ENCODE data around the gene CLCA2. TPM values are rescaled to one million over a fixed set of nuclear protein-coding genes. Genes with fewer than 3 reads are reported as not detected.

CLCA2 gene
- total RNA-seq, 1 donor from 2014 or later = not detected

GRCh38 chr1:86471291-86471690, 47.3 kb downstream of the CLCA2 start:
- intact Hi-C loops (cut with micrococcal nuclease) = no loop called here

DNA sequence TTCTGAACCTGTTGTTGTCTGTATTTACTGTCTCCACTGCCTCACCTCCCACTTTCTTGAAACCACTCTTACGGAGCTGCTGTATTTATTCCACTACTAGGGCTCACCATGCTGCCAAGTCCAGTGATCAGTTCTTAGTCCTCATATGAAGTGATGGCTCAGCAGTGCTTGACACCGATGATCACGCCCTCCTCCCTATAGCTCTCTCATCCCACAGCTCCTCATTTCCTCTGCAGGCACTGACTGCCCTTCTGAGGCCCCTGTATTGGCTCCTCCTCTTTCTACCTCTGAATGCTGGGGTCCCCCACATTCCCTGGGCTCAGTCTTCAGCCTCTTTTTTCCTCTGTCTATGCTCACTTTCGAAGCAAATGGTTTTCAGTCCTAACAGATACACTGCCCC, 48.2 kb downstream of the CLCA2 start:
- intact Hi-C loops (cut with micrococcal nuclease) = no loop called here
- no peaks in the 10 kb centered on the region for H3K4me1 Mint-ChIP-seq

More at GRCh38 chr1:86471291-86471690, 47.3 kb downstream of the CLCA2 start:
- H3K27ac Mint-ChIP-seq = no peak overlapping the region
- H3K4me1 Mint-ChIP-seq = no peaks in the 10 kb centered on the region
- H3K4me3 Mint-ChIP-seq = no peak overlapping the region
- no peak for DNase-seq
- no peaks in the 10 kb centered on the region for H3K36me3 Mint-ChIP-seq (ENCODE audit: low read depth)
- H3K9me3 Mint-ChIP-seq = no peaks in the 10 kb centered on the region
- H3K27me3 Mint-ChIP-seq = peaks cover 19% of the 10 kb centered on the region

DNA sequence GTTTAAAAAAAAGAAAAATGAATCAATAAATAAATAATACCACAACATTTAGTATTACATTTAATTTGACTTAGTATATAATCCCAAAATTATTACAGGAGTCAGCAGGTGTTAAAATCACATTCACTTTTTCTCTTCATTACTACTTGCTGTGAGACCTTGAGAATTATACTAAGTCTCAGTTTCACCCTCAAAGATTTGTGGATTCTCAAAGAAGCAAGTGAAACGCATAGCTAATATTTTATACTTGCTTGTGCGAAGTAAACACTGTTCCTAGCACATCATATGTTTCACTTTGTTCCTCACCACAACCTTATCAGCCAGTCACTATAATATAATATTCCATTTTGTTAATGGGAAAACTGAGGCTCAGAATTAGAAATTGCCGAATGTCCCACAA, 48.8 kb downstream of the CLCA2 start:
- intact Hi-C loops (cut with micrococcal nuclease) = no loop called here
- Mint-ChIP-seq H3K27ac (no peak overlapping the region), H3K36me3 (ENCODE audit: low read depth) (no peaks in the 10 kb centered on the region), H3K9me3 (no peaks in the 10 kb centered on the region), H3K4me3 (no peak overlapping the region), H3K4me1 (no peaks in the 10 kb centered on the region), H3K27me3 (peaks cover 19% of the 10 kb centered on the region)
- no peak for DNase-seq

More for the DNA sequence above, 48.2 kb downstream of the CLCA2 start:
- Mint-ChIP-seq H3K27ac (no peak overlapping the region), H3K9me3 (no peaks in the 10 kb centered on the region), H3K27me3 (peaks cover 19% of the 10 kb centered on the region), H3K4me3 (no peak overlapping the region), H3K36me3 (ENCODE audit: low read depth) (no peaks in the 10 kb centered on the region)
- no peak for DNase-seq

DNA sequence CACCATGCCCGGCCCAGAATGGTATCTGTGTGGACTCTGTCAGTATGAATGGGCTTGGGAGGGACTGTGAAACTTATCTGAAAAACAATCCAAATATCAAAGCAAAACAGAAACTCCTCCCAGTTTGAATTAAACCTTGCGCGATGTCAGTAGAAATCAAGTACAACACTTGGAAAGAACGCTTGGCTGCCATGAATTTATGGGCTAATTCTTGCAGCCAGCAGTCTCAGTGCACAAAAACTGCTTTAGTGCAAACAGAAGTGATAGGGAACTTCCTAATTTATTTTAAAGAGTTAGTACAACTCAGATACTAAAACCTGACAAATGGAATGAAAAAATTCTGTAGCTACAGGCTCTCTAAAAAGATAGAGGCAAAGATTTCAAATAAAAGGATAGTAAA, 53.3 kb downstream of the CLCA2 start:
- intact Hi-C loops (cut with micrococcal nuclease) = no loop called here
- H3K4me1 Mint-ChIP-seq = no peaks in the 10 kb centered on the region
- peaks cover 8% of the 10 kb centered on the region for H3K27me3 Mint-ChIP-seq
- H3K9me3 Mint-ChIP-seq = no peaks in the 10 kb centered on the region
- no peaks in the 10 kb centered on the region for H3K36me3 Mint-ChIP-seq (ENCODE audit: low read depth)
- DNase-seq = no peak
- H3K4me3 Mint-ChIP-seq = no peak overlapping the region
- H3K27ac Mint-ChIP-seq = no peak overlapping the region

DNA sequence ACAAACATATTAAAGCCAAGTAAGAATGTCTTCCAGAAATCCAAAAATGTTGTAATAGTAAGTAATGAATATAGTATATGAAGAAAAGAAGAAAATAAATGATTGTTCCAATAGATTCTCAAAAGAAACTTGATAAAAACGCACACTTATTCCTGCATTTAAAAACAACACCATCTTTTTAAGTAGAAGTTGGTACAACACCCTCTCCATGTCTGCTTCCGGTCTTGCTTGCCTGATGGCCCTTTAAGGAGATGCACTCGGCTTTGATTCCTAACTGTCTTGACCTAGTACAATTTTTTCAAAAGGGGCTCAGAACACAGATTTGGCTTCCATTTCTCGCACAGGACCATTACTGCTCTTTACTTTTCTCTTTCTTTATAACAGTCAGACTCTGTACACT, 53.7 kb downstream of the CLCA2 start:
- intact Hi-C loops (cut with micrococcal nuclease) = no loop called here
- no peaks in the 10 kb centered on the region for H3K9me3 Mint-ChIP-seq

DNA sequence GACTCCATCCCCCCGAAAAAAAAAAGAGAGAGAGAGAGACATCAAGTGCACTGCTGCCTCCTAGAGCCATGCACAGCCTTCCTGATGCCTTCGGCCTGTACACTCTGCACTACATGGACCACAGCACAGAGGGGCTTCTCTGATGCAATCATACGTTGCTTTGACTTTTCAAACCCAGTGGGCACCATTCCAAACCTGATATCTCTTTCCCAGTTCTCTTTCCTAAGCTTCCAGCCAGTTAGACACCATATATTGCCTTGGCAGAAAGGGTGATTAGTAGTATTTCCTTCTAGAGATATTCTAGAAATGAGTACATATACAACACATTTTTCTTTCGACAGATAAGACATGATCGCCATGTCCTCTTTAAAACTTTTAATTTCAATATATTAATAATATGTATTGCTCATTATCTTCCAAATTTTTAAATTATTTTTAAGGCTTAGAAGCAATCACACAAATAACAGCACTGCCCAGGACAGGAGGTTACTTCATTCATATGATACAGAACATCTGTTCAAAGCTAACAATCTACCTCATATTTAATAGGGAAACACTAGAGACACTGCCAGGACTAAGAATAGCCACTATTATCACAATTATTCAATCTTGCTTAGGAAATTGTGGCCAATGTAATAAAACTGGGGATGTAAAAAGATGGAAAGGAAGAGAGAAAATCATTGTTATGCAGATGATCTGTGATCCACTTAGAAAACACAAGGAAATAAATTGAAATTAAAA, 54.6 kb downstream of the CLCA2 start:
- Mint-ChIP-seq H3K4me3 (no peak overlapping the region), H3K27me3 (peaks cover 7% of the 10 kb centered on the region), H3K36me3 (ENCODE audit: low read depth) (no peaks in the 10 kb centered on the region), H3K27ac (no peak overlapping the region), H3K9me3 (no peaks in the 10 kb centered on the region), H3K4me1 (no peaks in the 10 kb centered on the region)
- DNase-seq = no peak
- intact Hi-C loops (cut with micrococcal nuclease) = no loop called here

More for the DNA sequence above, 53.7 kb downstream of the CLCA2 start:
- no peaks in the 10 kb centered on the region for H3K36me3 Mint-ChIP-seq (ENCODE audit: low read depth)
- DNase-seq = no peak
- H3K4me1 Mint-ChIP-seq = no peaks in the 10 kb centered on the region
- H3K27me3 Mint-ChIP-seq = peaks cover 7% of the 10 kb centered on the region
- H3K27ac Mint-ChIP-seq = no peak overlapping the region
- H3K4me3 Mint-ChIP-seq = no peak overlapping the region

DNA sequence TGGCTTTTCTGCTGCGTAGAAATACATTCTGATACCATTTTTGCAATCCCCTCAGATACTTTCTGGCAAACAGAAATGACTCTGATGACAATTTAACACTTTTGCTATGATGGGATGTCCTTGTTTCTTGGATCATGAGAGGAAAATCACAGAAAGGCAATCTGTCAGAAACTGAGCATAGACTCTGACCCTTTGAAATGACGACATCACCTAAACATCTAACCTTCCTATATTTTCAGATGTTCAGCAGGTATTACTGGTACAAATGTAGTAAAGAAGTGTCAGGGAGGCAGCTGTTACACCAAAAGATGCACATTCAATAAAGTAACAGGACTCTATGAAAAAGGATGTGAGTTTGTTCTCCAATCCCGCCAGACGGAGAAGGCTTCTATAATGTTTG, 58.0 kb downstream of the CLCA2 start:
- Mint-ChIP-seq H3K36me3 (ENCODE audit: low read depth) (no peaks in the 10 kb centered on the region), H3K9me3 (no peaks in the 10 kb centered on the region), H3K27ac (no peak overlapping the region), H3K27me3 (peaks cover 16% of the 10 kb centered on the region), H3K4me1 (no peaks in the 10 kb centered on the region), H3K4me3 (no peak overlapping the region)
- DNase-seq = no peak
- intact Hi-C loops (cut with micrococcal nuclease) = no loop called here

GRCh38 chr1:86487131-86487810, 63.3 kb downstream of the CLCA2 start:
- H3K9me3 Mint-ChIP-seq = no peaks in the 10 kb centered on the region
- H3K36me3 Mint-ChIP-seq (ENCODE audit: low read depth) = no peaks in the 10 kb centered on the region
- no peak overlapping the region for H3K27ac Mint-ChIP-seq
- intact Hi-C loops (cut with micrococcal nuclease) = no loop called here
- no peak for DNase-seq
- H3K27me3 Mint-ChIP-seq = peaks cover 13% of the 10 kb centered on the region
- H3K4me3 Mint-ChIP-seq = no peak overlapping the region
- no peaks in the 10 kb centered on the region for H3K4me1 Mint-ChIP-seq

GRCh38 chr1:86487811-86488141, 63.8 kb downstream of the CLCA2 start:
- intact Hi-C loops (cut with micrococcal nuclease) = no loop called here
- DNase-seq = no peak
- H3K27me3 Mint-ChIP-seq = peaks cover 17% of the 10 kb centered on the region
- H3K4me1 Mint-ChIP-seq = no peaks in the 10 kb centered on the region
- no peaks in the 10 kb centered on the region for H3K36me3 Mint-ChIP-seq (ENCODE audit: low read depth)
- no peaks in the 10 kb centered on the region for H3K9me3 Mint-ChIP-seq
- no peak overlapping the region for H3K27ac Mint-ChIP-seq
- H3K4me3 Mint-ChIP-seq = no peak overlapping the region

- no peaks in the 10 kb centered on the region for H3K4me1 Mint-ChIP-seq
- no peak overlapping the region for H3K27ac Mint-ChIP-seq
- no peak for DNase-seq
- intact Hi-C loops (cut with micrococcal nuclease) = no loop called here
- no peak overlapping the region for H3K4me3 Mint-ChIP-seq
- no peaks in the 10 kb centered on the region for H3K9me3 Mint-ChIP-seq
- H3K27me3 Mint-ChIP-seq = peaks cover 16% of the 10 kb centered on the region
- H3K36me3 Mint-ChIP-seq (ENCODE audit: low read depth) = no peaks in the 10 kb centered on the region
Observed at GRCh38 chr1:86489242-86489878, 65.4 kb downstream of the CLCA2 start.

GRCh38 chr1:86491171-86491950, 67.4 kb downstream of the CLCA2 start:
- Mint-ChIP-seq H3K27me3 (peaks cover 21% of the 10 kb centered on the region), H3K9me3 (no peaks in the 10 kb centered on the region), H3K27ac (no peak overlapping the region), H3K4me3 (no peak overlapping the region), H3K4me1 (no peaks in the 10 kb centered on the region), H3K36me3 (ENCODE audit: low read depth) (no peaks in the 10 kb centered on the region)
- no peak for DNase-seq
- intact Hi-C loops (cut with micrococcal nuclease) = no loop called here

DNA sequence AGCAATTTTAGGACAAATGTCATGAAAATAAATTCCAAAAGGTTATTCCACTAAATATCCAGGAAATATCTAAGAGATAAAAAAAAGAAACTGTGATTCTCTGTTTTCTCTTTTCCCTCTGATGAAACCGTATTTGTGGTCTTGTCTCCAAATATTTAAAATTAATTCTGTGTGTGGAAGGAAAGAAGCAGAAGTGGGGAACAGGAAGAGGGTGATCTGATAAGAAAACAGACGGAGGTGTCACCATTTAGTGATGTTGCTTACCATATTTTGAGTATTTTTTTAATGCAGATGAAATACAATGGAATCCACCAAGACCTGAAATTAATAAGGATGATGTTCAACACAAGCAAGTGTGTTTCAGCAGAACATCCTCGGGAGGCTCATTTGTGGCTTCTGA, 74.3 kb downstream of the CLCA2 start:
- Mint-ChIP-seq H3K27ac (no peak overlapping the region), H3K9me3 (no peaks in the 10 kb centered on the region), H3K27me3 (peaks cover 24% of the 10 kb centered on the region), H3K36me3 (ENCODE audit: low read depth) (no peaks in the 10 kb centered on the region), H3K4me1 (peaks cover 10% of the 10 kb centered on the region), H3K4me3 (no peak overlapping the region)
- no peak for DNase-seq
- intact Hi-C loops (cut with micrococcal nuclease) = no loop called here

- Mint-ChIP-seq H3K4me3 (no peak overlapping the region), H3K27ac (no peak overlapping the region), H3K27me3 (peaks cover 28% of the 10 kb centered on the region), H3K9me3 (no peaks in the 10 kb centered on the region), H3K36me3 (ENCODE audit: low read depth) (no peaks in the 10 kb centered on the region), H3K4me1 (peaks cover 12% of the 10 kb centered on the region)
- intact Hi-C loops (cut with micrococcal nuclease) = loop anchor here (5.0 to 10.0 kb wide), 3 partner anchors 103 to 242 kb away; partner anchors contain the start of genes ODF2L and SH3GLB1
- DNase-seq = no peak
Observed at GRCh38 chr1:86499987-86500593, 76.1 kb downstream of the CLCA2 start.

All from activated CD4-positive, alpha-beta T cell treated with anti-CD3 and anti-CD28 coated beads, Interleukin-2, amount 10 ng/mL, durations not matched to agents 24 days and 14 days (primary cell).